ENCODE results near the gene HADHA.

DNA sequence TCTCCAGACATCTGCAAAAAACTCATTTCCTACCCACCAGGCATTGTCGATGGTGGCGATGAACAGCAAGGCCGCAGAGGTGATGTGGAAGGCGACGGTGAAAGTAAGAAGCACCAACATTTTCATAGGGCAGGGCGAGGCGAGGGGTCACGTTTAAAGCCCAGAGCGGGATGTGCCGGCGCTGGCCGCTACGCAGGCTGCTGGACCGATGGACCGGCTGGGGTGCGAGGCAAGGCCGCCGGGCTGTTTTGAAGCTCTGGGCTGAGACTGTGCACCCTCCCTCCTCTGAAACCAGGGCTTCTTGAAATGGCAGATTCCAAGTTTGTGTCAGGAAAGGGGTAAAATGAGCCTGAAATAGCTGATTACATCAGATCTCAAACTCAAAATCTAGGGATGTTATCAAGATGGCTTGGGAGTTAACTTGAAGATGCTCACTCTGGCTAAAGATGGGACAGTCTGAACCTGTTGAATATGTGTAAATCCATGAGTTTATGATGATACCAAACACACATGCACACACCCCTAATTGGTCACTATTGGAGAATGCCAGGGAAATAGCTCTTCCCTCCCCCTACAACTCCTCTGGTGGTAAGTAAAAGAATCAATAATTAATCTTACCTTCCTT is 103.2 kb downstream of the HADHA start:
- TF ChIP-seq, protein P1, sequence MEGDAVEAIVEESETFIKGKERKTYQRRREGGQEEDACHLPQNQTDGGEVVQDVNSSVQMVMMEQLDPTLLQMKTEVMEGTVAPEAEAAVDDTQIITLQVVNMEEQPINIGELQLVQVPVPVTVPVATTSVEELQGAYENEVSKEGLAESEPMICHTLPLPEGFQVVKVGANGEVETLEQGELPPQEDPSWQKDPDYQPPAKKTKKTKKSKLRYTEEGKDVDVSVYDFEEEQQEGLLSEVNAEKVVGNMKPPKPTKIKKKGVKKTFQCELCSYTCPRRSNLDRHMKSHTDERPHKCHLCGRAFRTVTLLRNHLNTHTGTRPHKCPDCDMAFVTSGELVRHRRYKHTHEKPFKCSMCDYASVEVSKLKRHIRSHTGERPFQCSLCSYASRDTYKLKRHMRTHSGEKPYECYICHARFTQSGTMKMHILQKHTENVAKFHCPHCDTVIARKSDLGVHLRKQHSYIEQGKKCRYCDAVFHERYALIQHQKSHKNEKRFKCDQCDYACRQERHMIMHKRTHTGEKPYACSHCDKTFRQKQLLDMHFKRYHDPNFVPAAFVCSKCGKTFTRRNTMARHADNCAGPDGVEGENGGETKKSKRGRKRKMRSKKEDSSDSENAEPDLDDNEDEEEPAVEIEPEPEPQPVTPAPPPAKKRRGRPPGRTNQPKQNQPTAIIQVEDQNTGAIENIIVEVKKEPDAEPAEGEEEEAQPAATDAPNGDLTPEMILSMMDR (conservative IDR thresholded peaks at IDR 0.05): no peak
- no peak for TF ChIP-seq ZFX (IDR thresholded peaks at IDR 0.05)

All from C4-2B (cell line).